IPS DF 6.9 (cell line): ENCODE data around the gene MAD1L1.

Experiments used
- DNase-seq: peaks from one replicate; pipeline ENCODE4 v3.0.0-alpha.2; 2013; ENCODE audit warnings: low read depth, low spot score
- H3K27ac ChIP-seq: one replicate; pipeline ENCODE4 v1.5.1; 2013; ENCODE audit warnings: low read length, control low read depth
- H3K27me3 ChIP-seq: 2 replicates; pipeline ENCODE4 v1.6.1; 2013; ENCODE audit warnings: mild to moderate bottlenecking, low read length; ENCODE audit not compliant: control insufficient read depth, insufficient read depth
- H3K36me3 ChIP-seq: 2 replicates; pipeline ENCODE4 v1.6.1; 2013; ENCODE audit warnings: low read length; ENCODE audit not compliant: control insufficient read depth, insufficient read depth
- H3K4me1 ChIP-seq: 2 replicates; pipeline ENCODE4 v1.6.1; 2013; ENCODE audit warnings: low read length; ENCODE audit not compliant: control insufficient read depth, insufficient read depth
- H3K4me3 ChIP-seq: 2 replicates; pipeline ENCODE4 v1.5.1; 2013; ENCODE audit warnings: mild to moderate bottlenecking, low read length
- H3K9me3 ChIP-seq: 2 replicates; pipeline ENCODE4 v1.6.1; 2013; ENCODE audit warnings: low read length, inconsistent platforms; ENCODE audit not compliant: control insufficient read depth, insufficient read depth
- WGBS: extraction: QIAGEN DNeasy Blood & Tissue Kit; methylation state at CpG from one replicate; pipeline ENCODE4 v1.1.7; 2013; ENCODE audit warnings: mixed read lengths, missing lambda C conversion rate; ENCODE audit not compliant: insufficient read length, insufficient coverage; 5-methylcytosine and 5-hydroxymethylcytosine counted together

The MAD1L1 gene

GRCh38 chr7:2259480-2259879 lies 26.7 kb upstream of the MAD1L1 start:
- no peak overlapping the region for H3K27ac ChIP-seq
- H3K9me3 ChIP-seq = no peaks in the 10 kb centered on the region
- H3K4me3 ChIP-seq = no peak overlapping the region
- peaks cover 26% of the 10 kb centered on the region for H3K36me3 ChIP-seq
- no peaks in the 10 kb centered on the region for H3K4me1 ChIP-seq
- no CpG with 5 or more reads among the region's 9 CpGs for WGBS
- H3K27me3 ChIP-seq = no peaks in the 10 kb centered on the region
- DNase-seq = no peak

GRCh38 chr7:2258661-2259365 lies 26.1 kb upstream of the MAD1L1 start:
- no peaks in the 10 kb centered on the region for H3K27me3 ChIP-seq
- no peak for DNase-seq
- peaks cover 27% of the 10 kb centered on the region for H3K36me3 ChIP-seq
- no peak overlapping the region for H3K27ac ChIP-seq
- no CpG with 5 or more reads among the region's 34 CpGs for WGBS
- no peaks in the 10 kb centered on the region for H3K9me3 ChIP-seq
- no peaks in the 10 kb centered on the region for H3K4me1 ChIP-seq
- no peak overlapping the region for H3K4me3 ChIP-seq

- H3K4me3 ChIP-seq = no peak overlapping the region
- no peak for DNase-seq
- no peaks in the 10 kb centered on the region for H3K4me1 ChIP-seq
- no peaks in the 10 kb centered on the region for H3K27me3 ChIP-seq
- no peak overlapping the region for H3K27ac ChIP-seq
- H3K9me3 ChIP-seq = no peaks in the 10 kb centered on the region
- no CpG with 5 or more reads among the region's 17 CpGs for WGBS
- H3K36me3 ChIP-seq = peaks cover 24% of the 10 kb centered on the region
These were observed 24.9 kb upstream of the MAD1L1 start for GRCh38 chr7:2257651-2258050.

GRCh38 chr7:2257046-2257551 lies 24.4 kb upstream of the MAD1L1 start:
- Histone ChIP-seq H3K9me3 (no peaks in the 10 kb centered on the region), H3K4me3 (no peak overlapping the region), H3K36me3 (peaks cover 24% of the 10 kb centered on the region), H3K4me1 (no peaks in the 10 kb centered on the region), H3K27ac (no peak overlapping the region), H3K27me3 (no peaks in the 10 kb centered on the region)
- WGBS = no CpG with 5 or more reads among the region's 38 CpGs
- DNase-seq = no peak

- H3K9me3 ChIP-seq = no peaks in the 10 kb centered on the region
- DNase-seq = no peak
- H3K27me3 ChIP-seq = no peaks in the 10 kb centered on the region
- H3K4me1 ChIP-seq = no peaks in the 10 kb centered on the region
- H3K4me3 ChIP-seq = no peak overlapping the region
- H3K27ac ChIP-seq = no peak overlapping the region
- peaks cover 24% of the 10 kb centered on the region for H3K36me3 ChIP-seq
- no CpG with 5 or more reads among the region's 44 CpGs for WGBS
These were observed 23.7 kb upstream of the MAD1L1 start for GRCh38 chr7:2256306-2257045.

GRCh38 chr7:2255145-2256139 lies 22.7 kb upstream of the MAD1L1 start:
- DNase-seq = no peak
- WGBS = no CpG with 5 or more reads among the region's 33 CpGs
- H3K27me3 ChIP-seq = no peaks in the 10 kb centered on the region
- H3K4me1 ChIP-seq = no peaks in the 10 kb centered on the region
- peaks cover 24% of the 10 kb centered on the region for H3K36me3 ChIP-seq
- no peak overlapping the region for H3K27ac ChIP-seq
- H3K9me3 ChIP-seq = no peaks in the 10 kb centered on the region
- no peak overlapping the region for H3K4me3 ChIP-seq

GRCh38 chr7:2254429-2255144 lies 21.8 kb upstream of the MAD1L1 start:
- H3K27ac ChIP-seq = no peak overlapping the region
- no CpG with 5 or more reads among the region's 31 CpGs for WGBS
- no peaks in the 10 kb centered on the region for H3K27me3 ChIP-seq
- H3K36me3 ChIP-seq = peaks cover 28% of the 10 kb centered on the region
- H3K4me3 ChIP-seq = no peak overlapping the region
- no peak for DNase-seq
- no peaks in the 10 kb centered on the region for H3K9me3 ChIP-seq
- H3K4me1 ChIP-seq = no peaks in the 10 kb centered on the region

GRCh38 chr7:2253525-2254244 lies 20.9 kb upstream of the MAD1L1 start:
- DNase-seq = no peak
- WGBS = no CpG with 5 or more reads among the region's 32 CpGs

GRCh38 chr7:2253021-2253420 lies 20.3 kb upstream of the MAD1L1 start:
- Histone ChIP-seq H3K27me3 (no peaks in the 10 kb centered on the region), H3K4me3 (no peak overlapping the region), H3K9me3 (no peaks in the 10 kb centered on the region), H3K36me3 (peaks cover 23% of the 10 kb centered on the region), H3K27ac (no peak overlapping the region), H3K4me1 (no peaks in the 10 kb centered on the region)
- WGBS = no CpG with 5 or more reads among the region's 9 CpGs
- DNase-seq = no peak

More at GRCh38 chr7:2253525-2254244, 20.9 kb upstream of the MAD1L1 start:
- Histone ChIP-seq H3K27me3 (no peaks in the 10 kb centered on the region), H3K9me3 (no peaks in the 10 kb centered on the region), H3K4me1 (no peaks in the 10 kb centered on the region), H3K4me3 (no peak overlapping the region), H3K27ac (no peak overlapping the region), H3K36me3 (peaks cover 27% of the 10 kb centered on the region)
